ENCODE measurements around the gene SPPL3. TPM values are rescaled to one million over a fixed set of nuclear protein-coding genes. Genes with fewer than 3 reads are reported as not detected.

The SPPL3 gene
- polyA plus RNA-seq, 2 donors, result 16.7 to 29.3 TPM

GRCh38 chr12:120739821-120740613 lies 164.1 kb downstream of the SPPL3 start:
- Histone ChIP-seq H3K4me1 (ENCODE audit: control insufficient read depth in 2 of 2, insufficient read depth in 2 of 2, low read length in 1 of 2) (no peaks in the 10 kb centered on the region), H3K4me3 (ENCODE audit: low read depth in 1 of 2, low read length in 2 of 2) (no peak overlapping the region), H3K27ac (ENCODE audit: low read depth in 2 of 2, low read length in 1 of 2) (no peak overlapping the region), H3K36me3 (ENCODE audit: control insufficient read depth in 2 of 2, insufficient read depth in 2 of 2, low read length in 1 of 2) (peaks cover 0 to 16% of the 10 kb centered on the region in 2 donors), H3K9me3 (ENCODE audit: control insufficient read depth in 2 of 2, insufficient read depth in 1 of 2, low read depth in 1 of 2, low read length in 1 of 2) (no peaks in the 10 kb centered on the region), H3K27me3 (ENCODE audit: control insufficient read depth in 1 of 2, insufficient read depth in 2 of 2, low read length in 2 of 2) (no peaks in the 10 kb centered on the region)
- 80 to 85% methylated on average over 14 to 16 of the region's 16 CpGs for WGBS, 2 donors

GRCh38 chr12:120739031-120739762 lies 165.0 kb downstream of the SPPL3 start:
- Histone ChIP-seq H3K9me3 (ENCODE audit: control insufficient read depth in 2 of 2, insufficient read depth in 1 of 2, low read depth in 1 of 2, low read length in 1 of 2) (no peaks in the 10 kb centered on the region), H3K4me1 (ENCODE audit: control insufficient read depth in 2 of 2, insufficient read depth in 2 of 2, low read length in 1 of 2) (no peaks in the 10 kb centered on the region), H3K4me3 (ENCODE audit: low read depth in 1 of 2, low read length in 2 of 2) (no peak overlapping the region), H3K27ac (ENCODE audit: low read depth in 2 of 2, low read length in 1 of 2) (no peak overlapping the region), H3K27me3 (ENCODE audit: control insufficient read depth in 1 of 2, insufficient read depth in 2 of 2, low read length in 2 of 2) (no peaks in the 10 kb centered on the region), H3K36me3 (ENCODE audit: control insufficient read depth in 2 of 2, insufficient read depth in 2 of 2, low read length in 1 of 2) (peaks cover 0 to 16% of the 10 kb centered on the region in 2 donors)
- WGBS, 2 donors, result 94 to 95% methylated on average over 36 to 38 of the region's 38 CpGs

GRCh38 chr12:120738252-120739030 lies 165.7 kb downstream of the SPPL3 start:
- 91 to 94% methylated on average over 31 of the region's 31 CpGs for WGBS, 2 donors
- Histone ChIP-seq H3K36me3 (ENCODE audit: control insufficient read depth in 2 of 2, insufficient read depth in 2 of 2, low read length in 1 of 2) (peaks cover 0 to 16% of the 10 kb centered on the region in 2 donors), H3K27ac (ENCODE audit: low read depth in 2 of 2, low read length in 1 of 2) (no peak overlapping the region), H3K9me3 (ENCODE audit: control insufficient read depth in 2 of 2, insufficient read depth in 1 of 2, low read depth in 1 of 2, low read length in 1 of 2) (no peaks in the 10 kb centered on the region), H3K27me3 (ENCODE audit: control insufficient read depth in 1 of 2, insufficient read depth in 2 of 2, low read length in 2 of 2) (no peaks in the 10 kb centered on the region), H3K4me3 (ENCODE audit: low read depth in 1 of 2, low read length in 2 of 2) (no peak overlapping the region), H3K4me1 (ENCODE audit: control insufficient read depth in 2 of 2, insufficient read depth in 2 of 2, low read length in 1 of 2) (no peaks in the 10 kb centered on the region)

- Histone ChIP-seq H3K27me3 (ENCODE audit: control insufficient read depth in 1 of 2, insufficient read depth in 2 of 2, low read length in 2 of 2) (no peaks in the 10 kb centered on the region), H3K36me3 (ENCODE audit: control insufficient read depth in 2 of 2, insufficient read depth in 2 of 2, low read length in 1 of 2) (peaks cover 0 to 16% of the 10 kb centered on the region in 2 donors)
- WGBS, 2 donors, result 87 to 89% methylated on average over 25 of the region's 25 CpGs
These were observed 166.5 kb downstream of the SPPL3 start for GRCh38 chr12:120737557-120738251.

GRCh38 chr12:120736404-120737331 lies 167.5 kb downstream of the SPPL3 start:
- Histone ChIP-seq H3K4me1 (ENCODE audit: control insufficient read depth in 2 of 2, insufficient read depth in 2 of 2, low read length in 1 of 2) (no peaks in the 10 kb centered on the region), H3K36me3 (ENCODE audit: control insufficient read depth in 2 of 2, insufficient read depth in 2 of 2, low read length in 1 of 2) (peaks cover 0 to 16% of the 10 kb centered on the region in 2 donors), H3K27ac (ENCODE audit: low read depth in 2 of 2, low read length in 1 of 2) (no peak overlapping the region), H3K9me3 (ENCODE audit: control insufficient read depth in 2 of 2, insufficient read depth in 1 of 2, low read depth in 1 of 2, low read length in 1 of 2) (no peaks in the 10 kb centered on the region), H3K4me3 (ENCODE audit: low read depth in 1 of 2, low read length in 2 of 2) (no peak overlapping the region), H3K27me3 (ENCODE audit: control insufficient read depth in 1 of 2, insufficient read depth in 2 of 2, low read length in 2 of 2) (no peaks in the 10 kb centered on the region)
- 92% methylated on average over 38 of the region's 38 CpGs for WGBS, 2 donors

More at GRCh38 chr12:120737557-120738251, 166.5 kb downstream of the SPPL3 start:
- Histone ChIP-seq H3K4me1 (ENCODE audit: control insufficient read depth in 2 of 2, insufficient read depth in 2 of 2, low read length in 1 of 2) (no peaks in the 10 kb centered on the region), H3K27ac (ENCODE audit: low read depth in 2 of 2, low read length in 1 of 2) (no peak overlapping the region), H3K9me3 (ENCODE audit: control insufficient read depth in 2 of 2, insufficient read depth in 1 of 2, low read depth in 1 of 2, low read length in 1 of 2) (no peaks in the 10 kb centered on the region), H3K4me3 (ENCODE audit: low read depth in 1 of 2, low read length in 2 of 2) (no peak overlapping the region)

GRCh38 chr12:120735181-120735580 lies 169.0 kb downstream of the SPPL3 start:
- H3K9me3 ChIP-seq (ENCODE audit: control insufficient read depth in 2 of 2, insufficient read depth in 1 of 2, low read depth in 1 of 2, low read length in 1 of 2), result no peaks in the 10 kb centered on the region
- H3K27me3 ChIP-seq (ENCODE audit: control insufficient read depth in 1 of 2, insufficient read depth in 2 of 2, low read length in 2 of 2), result no peaks in the 10 kb centered on the region
- no peak overlapping the region for H3K27ac ChIP-seq (ENCODE audit: low read depth in 2 of 2, low read length in 1 of 2)
- peaks cover 0 to 13% of the 10 kb centered on the region in 2 donors for H3K36me3 ChIP-seq (ENCODE audit: control insufficient read depth in 2 of 2, insufficient read depth in 2 of 2, low read length in 1 of 2)
- WGBS, 2 donors, result 63 to 64% methylated on average over 3 of the region's 3 CpGs
- H3K4me1 ChIP-seq (ENCODE audit: control insufficient read depth in 2 of 2, insufficient read depth in 2 of 2, low read length in 1 of 2), result no peaks in the 10 kb centered on the region
- no peak overlapping the region for H3K4me3 ChIP-seq (ENCODE audit: low read depth in 1 of 2, low read length in 2 of 2)

- 93 to 95% methylated on average over 10 of the region's 10 CpGs for WGBS, 2 donors
- no peaks in the 10 kb centered on the region for H3K4me1 ChIP-seq (ENCODE audit: control insufficient read depth in 2 of 2, insufficient read depth in 2 of 2, low read length in 1 of 2)
- peaks cover 0 to 8% of the 10 kb centered on the region in 2 donors for H3K36me3 ChIP-seq (ENCODE audit: control insufficient read depth in 2 of 2, insufficient read depth in 2 of 2, low read length in 1 of 2)
- no peak overlapping the region for H3K27ac ChIP-seq (ENCODE audit: low read depth in 2 of 2, low read length in 1 of 2)
- H3K9me3 ChIP-seq (ENCODE audit: control insufficient read depth in 2 of 2, insufficient read depth in 1 of 2, low read depth in 1 of 2, low read length in 1 of 2), result no peaks in the 10 kb centered on the region
- H3K4me3 ChIP-seq (ENCODE audit: low read depth in 1 of 2, low read length in 2 of 2), result no peak overlapping the region
- no peaks in the 10 kb centered on the region for H3K27me3 ChIP-seq (ENCODE audit: control insufficient read depth in 1 of 2, insufficient read depth in 2 of 2, low read length in 2 of 2)
These were observed 169.9 kb downstream of the SPPL3 start for GRCh38 chr12:120734210-120734609.

GRCh38 chr12:120733574-120733973 lies 170.6 kb downstream of the SPPL3 start:
- Histone ChIP-seq H3K9me3 (ENCODE audit: control insufficient read depth in 2 of 2, insufficient read depth in 1 of 2, low read depth in 1 of 2, low read length in 1 of 2) (no peaks in the 10 kb centered on the region), H3K27me3 (ENCODE audit: control insufficient read depth in 1 of 2, insufficient read depth in 2 of 2, low read length in 2 of 2) (no peaks in the 10 kb centered on the region), H3K4me3 (ENCODE audit: low read depth in 1 of 2, low read length in 2 of 2) (no peak overlapping the region), H3K27ac (ENCODE audit: low read depth in 2 of 2, low read length in 1 of 2) (no peak overlapping the region), H3K36me3 (ENCODE audit: control insufficient read depth in 2 of 2, insufficient read depth in 2 of 2, low read length in 1 of 2) (peaks cover 0 to 4% of the 10 kb centered on the region in 2 donors), H3K4me1 (ENCODE audit: control insufficient read depth in 2 of 2, insufficient read depth in 2 of 2, low read length in 1 of 2) (no peaks in the 10 kb centered on the region)
- 88 to 90% methylated on average over 3 of the region's 3 CpGs for WGBS, 2 donors

Data from esophagus (tissue), 2 donors.